ENCODE results near the gene TENM4.

GRCh38 chr11:78643676-78644056 is 797.2 kb downstream of the TENM4 start:
- TF ChIP-seq TAF1 (IDR thresholded peaks at IDR 0.05; ENCODE audit: low read depth) (no peak), EP300 (IDR thresholded peaks at IDR 0.05; ENCODE audit: borderline replicate concordance) (no peak), RAD21 (IDR thresholded peaks at IDR 0.05; ENCODE audit: low read depth) (no peak)

All from Ishikawa (cell line).